Caco-2 (cell line): Measurements from ENCODE around the gene PPTC7. TPM values are rescaled to one million over a fixed set of nuclear protein-coding genes. Genes with fewer than 3 reads are reported as not detected.
"Not testable (repeated sequence)": the region's sequence is repeated elsewhere in the genome, so short reads cannot be mapped to it uniquely, and the experiment has no call there.

Experiments used
- BruUV-seq: library from RNA; stranded (reverse); fragments of 400-500 nt; replicated peaks from 2 replicates; lab custom pipeline; 2021; lab: Mats Ljungman, UMichigan
- CTCF ChIA-PET: fragments of 300-600 bp; sonication (Branson Sonifier 250); formaldehyde crosslinking; loops from one replicate; lab custom pipeline; 2022; ENCODE audit warnings: antibody characterized with exemption; lab: Charles Lee
- POLR2A ChIA-PET: fragments of 300-600 bp; sonication (Branson Sonifier 250); formaldehyde crosslinking; loops from one replicate; lab custom pipeline; 2022; ENCODE audit warnings: antibody characterized with exemption; lab: Charles Lee
- DNase-seq, 2 experiments: peaks; one replicate each; pipeline versions ENCODE4 v3.0.0 to v3.0.0-alpha.2; 2020 to 2022
- H3K27me3 ChIP-seq: replicated peaks from 2 replicates; pipeline ENCODE4 v1.6.0; 2011; ENCODE audit warnings: low read length; ENCODE audit not compliant: control insufficient read depth, insufficient read depth
- H3K36me3 ChIP-seq: 2 replicates; pipeline ENCODE4 v1.5.1; 2011; ENCODE audit warnings: low read length; ENCODE audit not compliant: control insufficient read depth, insufficient read depth
- H3K4me1 ChIP-seq: fragments of 250-450 bp; sonication (Bioruptor Pico); 2 replicates; pipeline ENCODE4 v1.5.1; 2020; ENCODE audit warnings: mild to moderate bottlenecking
- H3K4me3 ChIP-seq: 2 replicates; pipeline ENCODE4 v1.5.1; 2011; ENCODE audit warnings: low read depth, mild to moderate bottlenecking, control low read depth, low read length
- H3K9me3 ChIP-seq: fragments of 250-450 bp; sonication (Bioruptor Pico); 2 replicates; pipeline ENCODE4 v1.5.1; 2020; ENCODE audit warnings: mild to moderate bottlenecking, moderate library complexity
- H3K27ac Mint-ChIP-seq: one replicate; pipeline ENCODE4 v1.8.0; 2022; ENCODE audit warnings: mixed read lengths; ENCODE audit not compliant: unreplicated experiment
- H3K27me3 Mint-ChIP-seq: one replicate; pipeline ENCODE4 v1.8.0; 2022; ENCODE audit warnings: mixed read lengths; ENCODE audit not compliant: insufficient read depth, unreplicated experiment
- H3K36me3 Mint-ChIP-seq: one replicate; pipeline ENCODE4 v1.8.0; 2022; ENCODE audit warnings: mild to moderate bottlenecking, mixed read lengths; ENCODE audit not compliant: insufficient read depth, unreplicated experiment
- H3K4me1 Mint-ChIP-seq: one replicate; pipeline ENCODE4 v1.8.0; 2022; ENCODE audit warnings: low read depth, mixed read lengths; ENCODE audit not compliant: unreplicated experiment
- H3K4me3 Mint-ChIP-seq: one replicate; pipeline ENCODE4 v1.8.0; 2022; ENCODE audit warnings: mild to moderate bottlenecking, moderate library complexity, mixed read lengths; ENCODE audit not compliant: unreplicated experiment
- H3K9me3 Mint-ChIP-seq: one replicate; pipeline ENCODE4 v1.8.0; 2022; ENCODE audit warnings: mixed read lengths; ENCODE audit not compliant: unreplicated experiment
- intact Hi-C: fragments of 100-400 bp; cut with micrococcal nuclease; formaldehyde crosslinking; loops from one replicate; pipeline ENCODE4 v1.10.0; 2022; ENCODE audit not compliant: unreplicated experiment
- total RNA-seq: library from RNA; stranded (reverse); gene quantifications from 2 replicates; pipeline ENCODE4 v1.2.3, GENCODE V29; 2022
- TF ChIP-seq, protein P1 (sequence below), 2 experiments: fragments of 200-600 bp in 1 of 2; IDR thresholded peaks; 1 replicate in 1 of 2; 2 replicates in 1 of 2; pipeline versions ENCODE4 v1.5.1 to v1.8.0; 2011 to 2022; ENCODE audit warnings: antibody characterized with exemption in 1 of 2, control low read depth in 1 of 2, inconsistent platforms in 1 of 2, low read depth in 1 of 2, low read length in 1 of 2, mild to moderate bottlenecking in 1 of 2, moderate library complexity in 1 of 2; ENCODE audit not compliant: insufficient read depth in 1 of 2, severe bottlenecking in 1 of 2, unreplicated experiment in 1 of 2

The PPTC7 gene
- total RNA-seq, 1 experiment from 2014 or later: 19.0 TPM

DNA sequence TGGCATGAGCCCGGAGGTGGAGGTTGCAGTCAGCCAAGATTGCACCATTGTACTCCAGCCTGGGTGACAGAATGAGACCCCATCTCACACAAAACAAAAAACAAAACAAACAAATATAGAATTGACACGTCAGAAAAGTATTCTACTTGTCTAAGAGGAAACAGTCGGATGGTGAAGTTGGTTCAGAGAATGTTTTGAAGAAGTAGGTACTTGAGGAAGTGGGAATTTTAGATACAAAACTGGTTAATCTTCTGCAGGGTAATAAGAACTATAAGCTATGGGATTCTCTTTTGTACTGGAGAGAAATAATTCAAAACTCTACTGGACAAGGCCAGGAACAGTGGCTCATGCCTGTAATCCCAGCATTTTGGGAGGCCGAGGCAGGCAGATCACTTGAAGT is 16.2 kb upstream of the PPTC7 start:
- no peaks in the 10 kb centered on the region for H3K27me3 ChIP-seq
- TF ChIP-seq, protein P1, sequence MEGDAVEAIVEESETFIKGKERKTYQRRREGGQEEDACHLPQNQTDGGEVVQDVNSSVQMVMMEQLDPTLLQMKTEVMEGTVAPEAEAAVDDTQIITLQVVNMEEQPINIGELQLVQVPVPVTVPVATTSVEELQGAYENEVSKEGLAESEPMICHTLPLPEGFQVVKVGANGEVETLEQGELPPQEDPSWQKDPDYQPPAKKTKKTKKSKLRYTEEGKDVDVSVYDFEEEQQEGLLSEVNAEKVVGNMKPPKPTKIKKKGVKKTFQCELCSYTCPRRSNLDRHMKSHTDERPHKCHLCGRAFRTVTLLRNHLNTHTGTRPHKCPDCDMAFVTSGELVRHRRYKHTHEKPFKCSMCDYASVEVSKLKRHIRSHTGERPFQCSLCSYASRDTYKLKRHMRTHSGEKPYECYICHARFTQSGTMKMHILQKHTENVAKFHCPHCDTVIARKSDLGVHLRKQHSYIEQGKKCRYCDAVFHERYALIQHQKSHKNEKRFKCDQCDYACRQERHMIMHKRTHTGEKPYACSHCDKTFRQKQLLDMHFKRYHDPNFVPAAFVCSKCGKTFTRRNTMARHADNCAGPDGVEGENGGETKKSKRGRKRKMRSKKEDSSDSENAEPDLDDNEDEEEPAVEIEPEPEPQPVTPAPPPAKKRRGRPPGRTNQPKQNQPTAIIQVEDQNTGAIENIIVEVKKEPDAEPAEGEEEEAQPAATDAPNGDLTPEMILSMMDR (IDR thresholded peaks at IDR 0.05; ENCODE audit: insufficient read depth in 1 of 2, low read depth in 1 of 2, low read length in 1 of 2, severe bottlenecking in 1 of 2, unreplicated experiment in 1 of 2): no peak
- H3K9me3 ChIP-seq: no peaks in the 10 kb centered on the region
- no peak overlapping the region for H3K27ac Mint-ChIP-seq
- H3K4me1 ChIP-seq: no peaks in the 10 kb centered on the region
- H3K9me3 Mint-ChIP-seq: no peaks in the 10 kb centered on the region
- H3K4me1 Mint-ChIP-seq: no peaks in the 10 kb centered on the region
- intact Hi-C loops: no loop called here
- ChIA-PET CTCF (interaction anchor here (0.9 to 1.4 kb wide), 2 partner anchors 86 to 100 kb away, joined by 3 to 6 read pairs; no protein-coding TSS in a partner anchor), POLR2A (interaction anchor here (0.8 kb wide), 1 partner anchor 131 kb away, joined by 7 read pairs; the partner anchor contains the start of genes FAM216A and GPN3)
- no TSS peak for BruUV-seq
- no peak for DNase-seq
- no peaks in the 10 kb centered on the region for H3K36me3 ChIP-seq
- H3K27me3 Mint-ChIP-seq: no peaks in the 10 kb centered on the region
- no peaks in the 10 kb centered on the region for H3K36me3 Mint-ChIP-seq
- no peak overlapping the region for H3K4me3 Mint-ChIP-seq
- H3K4me3 ChIP-seq: no peak overlapping the region

DNA sequence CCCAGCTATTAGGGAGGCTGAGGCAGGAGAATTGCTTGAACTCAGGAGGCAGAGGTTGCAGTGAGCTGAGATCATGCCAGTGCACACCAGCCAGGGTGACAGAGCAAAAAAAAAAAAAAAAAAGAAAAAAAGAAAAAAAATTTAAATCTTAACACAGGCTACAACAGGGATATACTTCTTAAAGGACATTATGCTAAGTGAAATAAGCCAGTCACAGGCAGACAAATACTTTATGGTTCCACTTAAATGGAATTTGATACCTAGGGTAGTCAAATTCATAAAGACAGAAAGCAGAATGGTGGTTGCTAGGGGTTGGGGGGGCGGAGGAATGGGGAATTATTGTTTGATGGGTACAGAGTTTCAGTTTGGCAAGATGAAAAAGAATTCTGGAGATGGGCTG is 14.8 kb upstream of the PPTC7 start:
- no peaks in the 10 kb centered on the region for H3K27me3 ChIP-seq
- Mint-ChIP-seq H3K4me3 (no peak overlapping the region), H3K9me3 (no peaks in the 10 kb centered on the region), H3K27me3 (no peaks in the 10 kb centered on the region), H3K27ac (no peak overlapping the region), H3K36me3 (no peaks in the 10 kb centered on the region), H3K4me1 (no peaks in the 10 kb centered on the region)
- intact Hi-C loops: no loop called here
- H3K4me1 ChIP-seq: no peaks in the 10 kb centered on the region
- CTCF ChIA-PET: no interaction called here
- TF ChIP-seq, protein P1 (IDR thresholded peaks at IDR 0.05; ENCODE audit: insufficient read depth in 1 of 2, low read depth in 1 of 2, low read length in 1 of 2, severe bottlenecking in 1 of 2, unreplicated experiment in 1 of 2): no peak
- POLR2A ChIA-PET: no interaction called here
- no peaks in the 10 kb centered on the region for H3K36me3 ChIP-seq
- BruUV-seq: no TSS peak
- no peaks in the 10 kb centered on the region for H3K9me3 ChIP-seq
- no peak for DNase-seq
- H3K4me3 ChIP-seq: no peak overlapping the region

DNA sequence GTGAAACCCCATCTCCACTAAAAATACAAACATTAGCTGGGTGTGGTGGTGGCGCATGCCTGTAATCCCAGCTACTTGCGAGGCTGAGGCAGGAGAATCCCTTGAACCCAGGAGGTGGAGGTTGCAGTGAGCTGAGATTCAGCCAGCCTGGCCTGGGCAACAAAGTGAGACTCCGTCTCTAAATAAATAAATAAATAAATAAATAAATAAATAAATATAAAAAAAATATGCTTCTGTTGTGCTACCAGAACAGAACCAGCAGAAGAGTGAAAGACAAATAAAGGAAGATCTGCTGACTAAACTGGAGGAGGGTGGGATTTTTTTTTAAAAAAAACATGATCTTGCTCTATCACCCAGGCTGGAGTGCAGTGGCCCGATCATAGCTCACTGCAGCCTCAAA is 9.8 kb upstream of the PPTC7 start:
- intact Hi-C loops, H3K27me3 ChIP-seq, H3K4me3 ChIP-seq, POLR2A ChIA-PET, DNase-seq, H3K27ac Mint-ChIP-seq, H3K4me3 Mint-ChIP-seq, H3K9me3 Mint-ChIP-seq, H3K9me3 ChIP-seq, H3K4me1 Mint-ChIP-seq, H3K36me3 ChIP-seq, H3K4me1 ChIP-seq, H3K27me3 Mint-ChIP-seq, H3K36me3 Mint-ChIP-seq, BruUV-seq: not testable (repeated sequence)
- CTCF ChIA-PET: interaction anchor here (1.6 kb wide), 1 partner anchor 124 kb away, joined by 3 read pairs; the partner anchor contains the start of gene FAM216A
